ENCODE data around the gene SPATA3. TPM values are rescaled to one million over a fixed set of nuclear protein-coding genes. Genes with fewer than 3 reads are reported as not detected.
"Not testable (repeated sequence)": the region's sequence is repeated elsewhere in the genome, so short reads cannot be mapped to it uniquely, and the experiment has no call there.

Gene SPATA3
- total RNA-seq, 6 experiments from 2014 or later = not detected

DNA sequence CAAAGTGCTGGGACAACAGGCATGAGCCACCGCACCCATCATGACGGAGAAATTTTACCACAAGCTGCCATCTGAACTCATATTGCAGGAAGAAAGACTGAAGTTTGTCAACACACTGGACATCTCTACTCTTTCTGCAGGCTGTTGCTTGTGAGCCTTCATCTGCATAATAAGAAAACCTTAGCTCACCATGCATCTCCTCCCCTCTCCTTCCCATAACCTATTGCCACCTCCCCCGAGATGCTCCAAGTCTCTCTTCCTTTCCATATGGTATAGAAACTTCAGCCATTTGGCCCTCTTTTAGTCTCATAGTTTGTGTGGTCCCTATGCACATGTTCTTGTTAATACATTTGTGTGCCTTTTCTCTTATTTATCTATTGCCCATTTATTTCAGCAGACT lies 22.3 kb downstream of the SPATA3 start:
- Mint-ChIP-seq H3K36me3 (ENCODE audit: low read depth) (no peaks in the 10 kb centered on the region), H3K4me1 (ENCODE audit: low read depth) (no peaks in the 10 kb centered on the region), H3K4me3 (no peak overlapping the region), H3K9me3 (no peaks in the 10 kb centered on the region), H3K27me3 (ENCODE audit: insufficient read depth) (peaks cover 18% of the 10 kb centered on the region), H3K27ac (no peak overlapping the region)
- no peak for TF ChIP-seq CTCF (IDR thresholded peaks at IDR 0.05)
- no peak for DNase-seq

GRCh38 chr2:231025059-231025458 lies 29.1 kb downstream of the SPATA3 start:
- not testable (repeated sequence) for H3K27ac Mint-ChIP-seq; H3K36me3 Mint-ChIP-seq (ENCODE audit: low read depth)

GRCh38 chr2:231028889-231029288 lies 33.0 kb downstream of the SPATA3 start:
- TF ChIP-seq CTCF (IDR thresholded peaks at IDR 0.05) = no peak
- Mint-ChIP-seq H3K27me3 (ENCODE audit: insufficient read depth) (peaks cover 35% of the 10 kb centered on the region), H3K27ac (no peak overlapping the region), H3K4me3 (no peak overlapping the region), H3K4me1 (ENCODE audit: low read depth) (no peaks in the 10 kb centered on the region), H3K36me3 (ENCODE audit: low read depth) (no peaks in the 10 kb centered on the region), H3K9me3 (no peaks in the 10 kb centered on the region)
- no peak for DNase-seq

More at GRCh38 chr2:231025059-231025458, 29.1 kb downstream of the SPATA3 start:
- H3K4me1 Mint-ChIP-seq (ENCODE audit: low read depth); DNase-seq; H3K4me3 Mint-ChIP-seq; H3K9me3 Mint-ChIP-seq: not testable (repeated sequence)
- peaks cover 32% of the 10 kb centered on the region for H3K27me3 Mint-ChIP-seq (ENCODE audit: insufficient read depth)

GRCh38 chr2:231029563-231029962 lies 33.6 kb downstream of the SPATA3 start:
- no peaks in the 10 kb centered on the region for H3K36me3 Mint-ChIP-seq (ENCODE audit: low read depth)
- DNase-seq = no peak
- H3K4me1 Mint-ChIP-seq (ENCODE audit: low read depth) = no peaks in the 10 kb centered on the region
- TF ChIP-seq CTCF (IDR thresholded peaks at IDR 0.05) = no peak
- H3K4me3 Mint-ChIP-seq = no peak overlapping the region
- H3K9me3 Mint-ChIP-seq = no peaks in the 10 kb centered on the region
- H3K27ac Mint-ChIP-seq = no peak overlapping the region
- peaks cover 36% of the 10 kb centered on the region for H3K27me3 Mint-ChIP-seq (ENCODE audit: insufficient read depth)

- no peak for TF ChIP-seq CTCF (IDR thresholded peaks at IDR 0.05)
- Mint-ChIP-seq H3K9me3 (no peaks in the 10 kb centered on the region), H3K27ac (no peak overlapping the region), H3K4me3 (no peak overlapping the region), H3K27me3 (ENCODE audit: insufficient read depth) (peaks cover 33% of the 10 kb centered on the region), H3K36me3 (ENCODE audit: low read depth) (no peaks in the 10 kb centered on the region), H3K4me1 (ENCODE audit: low read depth) (no peaks in the 10 kb centered on the region)
- DNase-seq = no peak
These were observed 34.8 kb downstream of the SPATA3 start for GRCh38 chr2:231030725-231031124.

GRCh38 chr2:231032575-231033140 lies 36.7 kb downstream of the SPATA3 start:
- H3K36me3 Mint-ChIP-seq (ENCODE audit: low read depth) = no peaks in the 10 kb centered on the region
- no peaks in the 10 kb centered on the region for H3K9me3 Mint-ChIP-seq
- peaks cover 27% of the 10 kb centered on the region for H3K27me3 Mint-ChIP-seq (ENCODE audit: insufficient read depth)
- no peak for DNase-seq
- H3K27ac Mint-ChIP-seq = no peak overlapping the region
- H3K4me1 Mint-ChIP-seq (ENCODE audit: low read depth) = no peaks in the 10 kb centered on the region
- H3K4me3 Mint-ChIP-seq = no peak overlapping the region
- TF ChIP-seq CTCF (IDR thresholded peaks at IDR 0.05) = no peak
